ENCODE measurements around the gene POLR1G. TPM values are rescaled to one million over a fixed set of nuclear protein-coding genes. Genes with fewer than 3 reads are reported as not detected.

Gene POLR1G
- polyA plus RNA-seq, 1 of the 3 experiments (the other 2 are of a cell fraction): 11.9 TPM

DNA sequence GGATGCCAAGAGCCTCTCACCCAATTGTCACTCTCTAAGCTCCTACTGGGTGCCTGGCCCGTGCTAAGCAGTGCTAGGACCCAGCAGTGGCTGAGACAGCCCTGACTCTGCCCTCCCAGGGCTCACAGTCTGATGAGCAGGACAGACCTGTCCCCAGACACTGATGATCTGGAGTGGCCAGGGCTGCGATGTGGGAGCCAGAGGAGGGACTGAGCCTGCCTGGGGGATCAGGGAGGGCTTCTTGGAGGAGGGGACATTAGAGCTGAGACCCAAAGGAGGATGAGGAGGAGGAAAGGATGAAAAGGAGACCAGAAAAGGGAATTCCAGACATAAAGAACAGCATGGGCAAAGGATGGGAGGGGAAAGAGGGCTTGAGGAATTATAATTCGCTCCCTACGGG is 10.7 kb downstream of the POLR1G start:
- Histone ChIP-seq H3K4me1 (ENCODE audit: control insufficient read depth in 1 of 2, insufficient read depth in 2 of 2, low read depth in 1 of 2, low read length in 1 of 2) (peaks cover under 1 to 4% of the 10 kb centered on the region in 2 experiments; a peak in 2 of 4 replicates), H3K79me2 (ENCODE audit: insufficient read depth) (peaks cover 35% of the 10 kb centered on the region), H4K20me1 (ENCODE audit: insufficient read depth) (no peaks in the 10 kb centered on the region; the same call in 1 of the 2 replicates), H3K27me3 (ENCODE audit: insufficient read depth) (no peaks in the 10 kb centered on the region), H3K9me2 (no peaks in the 10 kb centered on the region), H3K27ac (ENCODE audit: low read depth in 2 of 2, low read length in 1 of 2) (no peak overlapping the region), H3F3A (replicated peaks; ENCODE audit: insufficient read depth) (peaks cover 7% of the 10 kb centered on the region), H2AFZ (ENCODE audit: low read depth) (no peak overlapping the region), H3K4me3 (ENCODE audit: low read depth in 2 of 2, low read length in 1 of 2) (no peak overlapping the region), H3K9ac (no peak overlapping the region), H3K36me3 (replicated peaks in 1 of 2; ENCODE audit: control insufficient read depth in 1 of 2, insufficient read depth in 2 of 2, low read length in 1 of 2) (peaks cover 18 to 54% of the 10 kb centered on the region in 2 experiments), H3K4me2 (no peak overlapping the region), H3K9me3 (no peaks in the 10 kb centered on the region)
- ChIA-PET CTCF (interaction anchor here (1.4 to 2.6 kb wide), 3 partner anchors 10 to 68 kb away, joined by 3 to 15 read pairs (median 9); no protein-coding TSS in a partner anchor), POLR2A (interaction anchor here (1.1 kb wide), 1 partner anchor 10 kb away, joined by 3 read pairs; no protein-coding TSS in a partner anchor)
- TF ChIP-seq RXRA (IDR thresholded peaks at IDR 0.05; ENCODE audit: borderline replicate concordance, low read depth) (no peak), TEAD4 (IDR thresholded peaks at IDR 0.05; ENCODE audit: borderline replicate concordance, insufficient read depth) (no peak), ELF1 (IDR thresholded peaks at IDR 0.05) (no peak), NFIC (IDR thresholded peaks at IDR 0.05; ENCODE audit: borderline replicate concordance) (no peak), RFX5 (IDR thresholded peaks at IDR 0.05; ENCODE audit: low read length) (no peak), YY1 (IDR thresholded peaks at IDR 0.05; ENCODE audit: low read depth) (no peak), RCOR1 (IDR thresholded peaks at IDR 0.05; ENCODE audit: low read length) (no peak), GATA2 (CRISPR knock-in tag; IDR thresholded peaks at IDR 0.05) (no peak)
- TF ChIP-seq, protein P1, sequence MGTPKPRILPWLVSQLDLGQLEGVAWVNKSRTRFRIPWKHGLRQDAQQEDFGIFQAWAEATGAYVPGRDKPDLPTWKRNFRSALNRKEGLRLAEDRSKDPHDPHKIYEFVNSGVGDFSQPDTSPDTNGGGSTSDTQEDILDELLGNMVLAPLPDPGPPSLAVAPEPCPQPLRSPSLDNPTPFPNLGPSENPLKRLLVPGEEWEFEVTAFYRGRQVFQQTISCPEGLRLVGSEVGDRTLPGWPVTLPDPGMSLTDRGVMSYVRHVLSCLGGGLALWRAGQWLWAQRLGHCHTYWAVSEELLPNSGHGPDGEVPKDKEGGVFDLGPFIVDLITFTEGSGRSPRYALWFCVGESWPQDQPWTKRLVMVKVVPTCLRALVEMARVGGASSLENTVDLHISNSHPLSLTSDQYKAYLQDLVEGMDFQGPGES (IDR thresholded peaks at IDR 0.05; ENCODE audit: low read depth, low read length): no peak
- TF ChIP-seq, protein P2, sequence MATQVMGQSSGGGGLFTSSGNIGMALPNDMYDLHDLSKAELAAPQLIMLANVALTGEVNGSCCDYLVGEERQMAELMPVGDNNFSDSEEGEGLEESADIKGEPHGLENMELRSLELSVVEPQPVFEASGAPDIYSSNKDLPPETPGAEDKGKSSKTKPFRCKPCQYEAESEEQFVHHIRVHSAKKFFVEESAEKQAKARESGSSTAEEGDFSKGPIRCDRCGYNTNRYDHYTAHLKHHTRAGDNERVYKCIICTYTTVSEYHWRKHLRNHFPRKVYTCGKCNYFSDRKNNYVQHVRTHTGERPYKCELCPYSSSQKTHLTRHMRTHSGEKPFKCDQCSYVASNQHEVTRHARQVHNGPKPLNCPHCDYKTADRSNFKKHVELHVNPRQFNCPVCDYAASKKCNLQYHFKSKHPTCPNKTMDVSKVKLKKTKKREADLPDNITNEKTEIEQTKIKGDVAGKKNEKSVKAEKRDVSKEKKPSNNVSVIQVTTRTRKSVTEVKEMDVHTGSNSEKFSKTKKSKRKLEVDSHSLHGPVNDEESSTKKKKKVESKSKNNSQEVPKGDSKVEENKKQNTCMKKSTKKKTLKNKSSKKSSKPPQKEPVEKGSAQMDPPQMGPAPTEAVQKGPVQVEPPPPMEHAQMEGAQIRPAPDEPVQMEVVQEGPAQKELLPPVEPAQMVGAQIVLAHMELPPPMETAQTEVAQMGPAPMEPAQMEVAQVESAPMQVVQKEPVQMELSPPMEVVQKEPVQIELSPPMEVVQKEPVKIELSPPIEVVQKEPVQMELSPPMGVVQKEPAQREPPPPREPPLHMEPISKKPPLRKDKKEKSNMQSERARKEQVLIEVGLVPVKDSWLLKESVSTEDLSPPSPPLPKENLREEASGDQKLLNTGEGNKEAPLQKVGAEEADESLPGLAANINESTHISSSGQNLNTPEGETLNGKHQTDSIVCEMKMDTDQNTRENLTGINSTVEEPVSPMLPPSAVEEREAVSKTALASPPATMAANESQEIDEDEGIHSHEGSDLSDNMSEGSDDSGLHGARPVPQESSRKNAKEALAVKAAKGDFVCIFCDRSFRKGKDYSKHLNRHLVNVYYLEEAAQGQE (IDR thresholded peaks at IDR 0.05; ENCODE audit: low read depth, low read length): no peak
- TF ChIP-seq, protein P3, sequence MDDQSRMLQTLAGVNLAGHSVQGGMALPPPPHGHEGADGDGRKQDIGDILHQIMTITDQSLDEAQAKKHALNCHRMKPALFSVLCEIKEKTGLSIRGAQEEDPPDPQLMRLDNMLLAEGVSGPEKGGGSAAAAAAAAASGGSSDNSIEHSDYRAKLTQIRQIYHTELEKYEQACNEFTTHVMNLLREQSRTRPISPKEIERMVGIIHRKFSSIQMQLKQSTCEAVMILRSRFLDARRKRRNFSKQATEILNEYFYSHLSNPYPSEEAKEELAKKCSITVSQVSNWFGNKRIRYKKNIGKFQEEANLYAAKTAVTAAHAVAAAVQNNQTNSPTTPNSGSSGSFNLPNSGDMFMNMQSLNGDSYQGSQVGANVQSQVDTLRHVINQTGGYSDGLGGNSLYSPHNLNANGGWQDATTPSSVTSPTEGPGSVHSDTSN (IDR thresholded peaks at IDR 0.05): no peak
- 85% methylated on average over 4 of the region's 4 CpGs for WGBS (ENCODE audit: low lambda C conversion rate)
- no peak for DNase-seq

GRCh38 chr19:45418802-45419201 is 12.4 kb downstream of the POLR1G start:
- Histone ChIP-seq H4K20me1 (ENCODE audit: insufficient read depth) (no peaks in the 10 kb centered on the region; the same call in 1 of the 2 replicates), H3K27me3 (ENCODE audit: insufficient read depth) (no peaks in the 10 kb centered on the region), H3K79me2 (ENCODE audit: insufficient read depth) (peaks cover 45% of the 10 kb centered on the region), H3K4me3 (ENCODE audit: low read depth in 2 of 2, low read length in 1 of 2) (no peak overlapping the region), H3K9me3 (no peaks in the 10 kb centered on the region), H3K4me2 (no peak overlapping the region), H3K36me3 (replicated peaks in 1 of 2; ENCODE audit: control insufficient read depth in 1 of 2, insufficient read depth in 2 of 2, low read length in 1 of 2) (peaks cover 12 to 43% of the 10 kb centered on the region in 2 experiments), H3K4me1 (ENCODE audit: control insufficient read depth in 1 of 2, insufficient read depth in 2 of 2, low read depth in 1 of 2, low read length in 1 of 2) (peaks cover 7% of the 10 kb centered on the region in 2 experiments; a peak in 3 of 4 replicates), H3K9ac (no peak overlapping the region), H2AFZ (ENCODE audit: low read depth) (no peak overlapping the region), H3F3A (replicated peaks; ENCODE audit: insufficient read depth) (peaks cover 8% of the 10 kb centered on the region), H3K27ac (ENCODE audit: low read depth in 2 of 2, low read length in 1 of 2) (no peak overlapping the region), H3K9me2 (no peaks in the 10 kb centered on the region)
- ChIA-PET POLR2A (no interaction called here), CTCF (interaction anchor here (1.2 to 2.7 kb wide), 2 partner anchors 21 to 60 kb away, joined by 3 to 10 read pairs; no protein-coding TSS in a partner anchor)
- no peak for DNase-seq
- WGBS (ENCODE audit: low lambda C conversion rate): 95% methylated on average over 6 of the region's 9 CpGs
- TF ChIP-seq, protein P4, sequence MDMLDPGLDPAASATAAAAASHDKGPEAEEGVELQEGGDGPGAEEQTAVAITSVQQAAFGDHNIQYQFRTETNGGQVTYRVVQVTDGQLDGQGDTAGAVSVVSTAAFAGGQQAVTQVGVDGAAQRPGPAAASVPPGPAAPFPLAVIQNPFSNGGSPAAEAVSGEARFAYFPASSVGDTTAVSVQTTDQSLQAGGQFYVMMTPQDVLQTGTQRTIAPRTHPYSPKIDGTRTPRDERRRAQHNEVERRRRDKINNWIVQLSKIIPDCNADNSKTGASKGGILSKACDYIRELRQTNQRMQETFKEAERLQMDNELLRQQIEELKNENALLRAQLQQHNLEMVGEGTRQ (IDR thresholded peaks at IDR 0.05; ENCODE audit: borderline replicate concordance, low read depth, low read length): no peak
- TF ChIP-seq RFX5 (IDR thresholded peaks at IDR 0.05; ENCODE audit: low read length) (no peak), RAD21 (IDR thresholded peaks at IDR 0.05; ENCODE audit: low read length) (no peak), MAX (IDR thresholded peaks at IDR 0.05; ENCODE audit: low read depth) (no peak), GABPA (IDR thresholded peaks at IDR 0.05; ENCODE audit: low read depth) (no peak), RXRA (IDR thresholded peaks at IDR 0.05; ENCODE audit: borderline replicate concordance, low read depth) (no peak), FOXJ3 (CRISPR knock-in tag; IDR thresholded peaks at IDR 0.05) (no peak), POLR2AphosphoS5 (IDR thresholded peaks at IDR 0.05; ENCODE audit: low read depth, low read length) (no peak), MEF2A (IDR thresholded peaks at IDR 0.05; ENCODE audit: borderline replicate concordance, low read depth) (no peak), MXI1 (IDR thresholded peaks at IDR 0.05; ENCODE audit: low read depth, low read length) (no peak)
- TF ChIP-seq, protein P5, sequence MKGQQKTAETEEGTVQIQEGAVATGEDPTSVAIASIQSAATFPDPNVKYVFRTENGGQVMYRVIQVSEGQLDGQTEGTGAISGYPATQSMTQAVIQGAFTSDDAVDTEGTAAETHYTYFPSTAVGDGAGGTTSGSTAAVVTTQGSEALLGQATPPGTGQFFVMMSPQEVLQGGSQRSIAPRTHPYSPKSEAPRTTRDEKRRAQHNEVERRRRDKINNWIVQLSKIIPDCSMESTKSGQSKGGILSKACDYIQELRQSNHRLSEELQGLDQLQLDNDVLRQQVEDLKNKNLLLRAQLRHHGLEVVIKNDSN (IDR thresholded peaks at IDR 0.05; ENCODE audit: borderline replicate concordance, low read depth): no peak
